ENCODE measurements around the gene LDLRAD4.
A peak's percentile ranks its signal among the peaks of the same experiment; 100 is the strongest.

LDLRAD4 gene

DNA sequence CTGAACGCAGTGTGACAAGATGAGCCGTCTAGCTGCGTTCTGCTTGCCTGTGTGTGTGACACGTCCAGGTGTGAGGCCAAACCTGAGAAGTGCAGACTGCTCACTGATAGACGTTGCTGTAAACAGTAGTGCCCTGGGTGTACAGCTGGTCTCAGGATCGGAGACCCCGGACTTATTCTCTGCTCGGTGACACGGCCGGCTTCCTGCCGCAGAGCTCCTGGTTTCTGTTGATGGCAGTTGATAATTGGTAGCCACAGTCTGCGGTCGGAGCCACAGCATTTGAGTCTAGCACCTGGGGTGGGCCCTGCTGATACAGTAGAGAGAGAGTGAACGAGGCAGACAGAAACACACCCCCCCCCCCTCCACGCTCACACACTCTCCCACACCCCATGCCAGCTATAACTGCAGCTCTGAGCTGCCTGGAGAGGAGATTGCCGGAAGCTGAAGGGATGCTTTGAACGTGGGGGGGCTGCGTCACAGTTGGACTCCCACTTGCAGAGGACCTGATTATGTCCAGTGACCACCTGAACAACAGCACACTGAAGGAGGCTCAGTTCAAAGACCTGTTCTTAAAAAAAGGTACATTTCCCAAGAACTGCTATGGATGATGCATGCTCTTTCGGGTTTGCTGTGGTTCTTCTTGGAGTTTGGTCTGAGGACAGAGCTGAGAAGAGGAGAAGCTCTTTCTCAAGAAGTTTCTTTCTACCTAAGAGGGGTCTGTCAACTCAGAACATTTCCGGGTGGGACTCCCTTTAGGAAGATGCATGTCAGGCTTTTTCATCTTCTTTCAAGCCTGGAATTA lies 393.8 kb downstream of the LDLRAD4 start:
- DNase-seq = peak; percentile 70

GRCh38 chr18:13613099-13613498 lies 394.5 kb downstream of the LDLRAD4 start:
- DNase-seq = no peak

DNA sequence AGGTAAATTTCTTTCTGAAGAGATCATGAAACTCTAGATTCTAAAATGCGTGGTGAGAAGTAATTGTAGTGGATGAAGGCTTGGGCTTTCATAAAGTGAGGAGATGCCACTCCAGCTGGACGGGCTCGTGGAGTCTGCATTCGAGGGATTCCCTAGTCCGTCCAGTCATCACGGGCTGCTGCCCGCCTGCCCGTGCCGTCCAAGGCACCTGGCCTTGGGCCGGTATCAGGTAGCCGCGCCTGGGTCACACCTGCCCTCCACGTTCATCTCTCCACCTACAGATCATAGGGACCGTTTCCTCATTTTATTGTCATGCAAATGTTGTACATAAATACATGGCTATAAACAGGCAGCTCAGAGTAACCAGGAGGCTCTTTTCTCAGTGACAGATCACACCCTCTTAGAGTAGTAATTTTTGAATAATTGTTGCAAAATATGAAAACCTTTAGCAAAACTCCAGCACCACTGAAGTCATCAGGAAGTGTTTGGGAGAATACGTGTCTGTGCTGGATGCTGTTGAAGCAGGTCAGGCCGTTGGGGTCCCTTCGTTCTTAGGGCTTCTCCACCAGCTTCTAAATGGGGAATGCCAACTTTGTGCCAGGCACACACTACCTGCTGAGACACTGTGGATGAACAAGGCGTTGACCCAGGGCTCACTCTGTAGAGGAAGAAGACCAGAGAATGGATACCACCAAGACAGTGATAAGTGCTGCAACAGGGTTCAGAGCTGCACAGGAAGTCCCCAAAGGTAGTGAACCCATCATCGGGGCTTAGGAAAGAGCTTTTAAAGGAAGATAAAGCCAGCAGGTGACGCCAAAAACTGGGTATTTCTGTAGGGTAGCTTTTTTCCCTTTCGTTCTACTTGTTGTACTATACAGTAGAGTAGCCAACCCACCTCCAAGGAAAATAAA lies 395.3 kb downstream of the LDLRAD4 start:
- no peak for DNase-seq

DNA sequence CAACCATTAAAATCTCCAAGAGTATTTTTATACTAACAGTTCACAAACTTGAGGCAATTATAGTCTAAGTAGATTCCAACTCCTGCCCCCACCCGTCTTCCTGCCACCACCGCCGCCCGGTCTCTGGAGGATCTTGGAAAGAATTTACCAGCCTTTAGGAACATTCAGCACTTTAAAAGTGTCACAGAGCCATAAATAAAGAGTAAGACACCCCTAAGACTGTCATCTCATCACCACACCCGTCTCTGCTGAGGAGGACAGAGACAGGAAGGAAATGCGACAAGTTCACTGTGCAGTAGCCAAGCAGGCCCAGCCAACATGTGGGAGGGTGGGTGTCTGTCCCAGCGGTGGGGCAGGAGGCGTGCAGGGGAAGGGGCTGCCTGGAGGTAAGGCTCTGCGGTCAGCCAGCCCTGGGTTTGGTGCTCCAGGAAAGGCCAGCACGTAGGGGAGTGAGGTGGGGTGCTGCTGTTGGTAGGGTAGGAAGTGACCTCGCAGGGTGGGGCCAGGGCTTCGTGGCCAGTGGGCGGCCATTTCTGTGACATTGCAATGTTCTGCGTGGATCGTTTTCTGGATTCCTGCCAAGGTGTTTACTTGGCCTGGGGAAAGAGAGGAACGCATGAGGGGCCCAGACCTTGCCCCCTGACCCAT lies 396.2 kb downstream of the LDLRAD4 start:
- peak; percentile 74 for DNase-seq

DNA sequence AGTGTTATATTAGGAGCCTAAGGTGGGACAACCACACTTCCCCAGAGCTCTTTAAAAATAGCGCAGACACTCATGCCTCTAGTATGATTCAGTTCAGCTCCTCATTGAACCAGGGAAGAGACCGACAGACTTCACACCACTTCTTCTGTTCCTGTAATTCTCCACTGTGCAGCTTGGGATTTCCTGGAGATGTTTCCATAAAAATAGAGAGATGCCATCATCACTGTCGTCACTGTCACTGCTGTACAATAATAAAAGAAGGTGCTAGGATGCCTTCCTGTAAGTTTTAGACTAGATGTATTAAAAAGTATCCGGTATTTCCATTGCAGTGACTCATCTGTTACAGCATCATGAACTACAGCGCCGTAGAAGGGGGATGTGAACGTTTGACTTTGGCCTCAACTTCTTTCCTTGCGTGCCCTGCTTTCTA lies 396.9 kb downstream of the LDLRAD4 start:
- peak; percentile 25 for DNase-seq

GRCh38 chr18:13616041-13616440 lies 397.5 kb downstream of the LDLRAD4 start:
- DNase-seq = no peak

DNA sequence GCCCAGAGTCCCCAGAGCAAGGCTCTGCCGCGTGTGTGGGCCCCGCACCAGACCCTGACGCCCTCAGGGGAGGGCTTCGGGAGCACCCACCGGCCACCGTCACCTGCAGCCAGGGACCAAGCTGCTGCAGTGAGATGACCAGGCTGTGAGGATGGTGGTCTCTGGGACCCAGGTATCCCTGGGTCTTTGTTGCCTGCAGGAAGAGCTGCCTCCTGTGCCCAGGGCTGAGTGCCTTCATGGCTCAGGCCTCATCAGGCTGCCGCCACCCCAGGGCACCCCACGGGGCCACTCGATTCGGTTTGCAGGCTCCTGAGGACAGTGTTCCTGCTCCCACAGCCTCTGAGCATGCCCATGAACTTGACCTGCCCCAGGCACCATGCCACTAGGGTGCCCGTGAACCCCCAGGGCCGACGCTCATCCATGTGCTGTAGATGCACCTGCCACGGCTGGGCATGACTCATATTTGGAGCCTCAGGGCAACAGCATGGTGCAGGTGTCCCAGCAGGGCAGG lies 398.0 kb downstream of the LDLRAD4 start:
- no peak for DNase-seq

DNA sequence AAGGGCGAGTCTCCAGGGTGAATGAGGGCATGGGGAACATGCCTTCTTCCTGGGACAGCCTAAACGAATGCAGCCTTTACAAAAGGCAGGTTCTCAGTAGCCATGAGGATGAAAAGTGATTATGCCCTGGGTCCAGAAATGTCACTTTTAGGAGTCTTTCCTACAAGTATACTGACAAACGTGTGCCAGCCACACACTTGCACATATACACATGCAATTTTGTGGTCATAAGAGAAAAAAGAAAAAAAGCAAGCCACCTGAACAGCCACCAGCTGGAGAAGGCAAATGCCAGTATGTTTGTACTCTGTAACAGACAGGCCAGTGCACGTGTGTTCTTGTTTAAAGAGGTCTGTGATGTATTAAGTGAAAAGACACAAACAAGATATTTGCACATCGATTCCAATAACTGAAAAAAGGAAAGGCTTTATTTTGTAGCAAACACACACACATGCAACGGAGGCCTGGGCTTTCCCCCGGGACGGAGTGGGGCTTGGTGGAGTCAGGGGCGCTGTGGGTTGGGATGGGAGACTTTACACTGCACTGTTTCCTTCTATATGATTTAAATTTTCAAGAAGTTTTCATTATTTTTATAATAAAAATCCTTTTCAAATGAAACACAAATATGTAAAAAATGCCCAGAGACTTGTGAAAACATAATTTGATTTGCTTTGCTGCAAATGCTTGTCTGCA lies 399.4 kb downstream of the LDLRAD4 start:
- no peak for DNase-seq

- no peak for DNase-seq
Observed at GRCh38 chr18:13618760-13619438, 400.3 kb downstream of the LDLRAD4 start.

- DNase-seq = no peak
Observed at GRCh38 chr18:13619505-13620205, 401.1 kb downstream of the LDLRAD4 start.

- DNase-seq = no peak
Observed at GRCh38 chr18:13620206-13620672, 401.7 kb downstream of the LDLRAD4 start.

- no peak for DNase-seq
Observed at GRCh38 chr18:13620818-13621445, 402.4 kb downstream of the LDLRAD4 start.

GRCh38 chr18:13621446-13621849 lies 402.9 kb downstream of the LDLRAD4 start:
- no peak for DNase-seq

DNA sequence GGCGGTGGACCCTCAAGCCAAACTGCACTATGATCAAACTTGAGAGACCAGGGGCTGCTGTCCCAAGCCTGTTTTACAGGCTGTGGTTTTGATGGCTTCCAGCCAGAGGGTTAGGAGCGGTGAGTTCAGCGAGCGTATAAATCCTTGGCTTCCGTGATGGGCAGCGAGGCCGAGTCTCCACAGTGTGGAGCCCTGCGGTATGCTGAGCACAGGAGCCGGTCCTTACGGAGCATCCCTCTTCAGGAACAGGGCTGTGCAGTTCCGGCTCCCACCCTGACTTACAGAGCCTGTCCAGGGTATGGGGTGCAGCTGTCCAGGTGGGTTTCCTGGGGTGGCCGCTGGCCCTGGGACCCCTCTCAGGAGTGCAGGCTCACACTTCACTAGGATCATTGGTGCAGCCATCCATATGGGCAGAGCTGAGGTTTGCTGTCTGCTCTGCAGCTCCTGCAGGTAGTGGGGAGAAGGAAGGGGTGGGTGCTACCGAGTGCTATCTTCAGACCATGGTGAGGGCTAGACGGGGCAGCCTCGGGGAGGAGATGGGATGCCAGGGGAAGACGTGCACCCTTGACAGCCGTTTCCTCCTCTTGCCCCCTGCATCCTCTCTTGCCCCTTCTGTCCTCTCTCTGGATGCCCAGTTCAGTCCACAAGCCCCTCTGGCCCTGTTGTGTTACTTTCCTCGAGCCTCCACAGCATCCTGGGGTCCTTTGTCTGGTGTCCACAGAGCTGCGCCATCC lies 403.5 kb downstream of the LDLRAD4 start:
- DNase-seq = no peak

DNA sequence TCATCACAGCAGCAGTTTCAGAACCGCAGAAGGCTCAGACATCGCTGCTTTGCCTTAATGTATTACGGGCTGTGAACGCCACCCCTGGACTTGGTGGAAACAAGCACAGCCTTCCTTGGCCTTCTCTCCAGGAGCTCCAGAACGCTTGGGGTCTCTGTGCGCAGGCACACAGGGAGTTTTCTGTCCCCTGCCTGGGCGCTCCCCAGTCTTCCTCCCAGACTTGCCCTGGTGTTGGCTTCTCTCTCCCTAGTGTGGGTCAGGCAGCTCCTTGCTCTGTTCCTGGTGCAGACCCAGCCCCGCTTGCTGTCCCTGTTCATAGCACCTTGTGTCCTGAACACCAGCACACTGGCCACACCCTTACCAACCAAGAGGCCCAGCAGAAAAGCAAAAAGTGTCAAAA lies 404.2 kb downstream of the LDLRAD4 start:
- no peak for DNase-seq

DNA sequence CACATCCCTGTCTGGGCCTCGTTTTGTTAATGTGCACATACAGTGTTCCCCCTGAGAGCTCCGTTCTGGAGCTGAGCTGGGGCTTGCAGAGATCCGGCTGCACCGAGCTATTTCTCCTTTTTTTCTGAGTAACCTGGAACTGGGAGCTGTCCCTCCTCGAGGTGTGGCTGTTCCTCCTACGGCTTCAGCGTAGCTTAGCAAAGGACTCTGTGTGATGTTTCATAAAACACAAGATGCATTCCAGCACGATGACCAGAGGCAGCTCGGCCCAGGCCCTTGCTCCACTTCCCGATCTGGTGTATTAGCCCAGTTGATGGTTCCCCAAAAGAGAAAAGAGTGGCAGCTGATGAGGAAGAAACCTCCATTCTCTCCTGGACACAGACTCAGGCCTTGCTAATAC lies 404.8 kb downstream of the LDLRAD4 start:
- DNase-seq = no peak

- no peak for DNase-seq
Observed at GRCh38 chr18:13623871-13624270, 405.3 kb downstream of the LDLRAD4 start.

DNA sequence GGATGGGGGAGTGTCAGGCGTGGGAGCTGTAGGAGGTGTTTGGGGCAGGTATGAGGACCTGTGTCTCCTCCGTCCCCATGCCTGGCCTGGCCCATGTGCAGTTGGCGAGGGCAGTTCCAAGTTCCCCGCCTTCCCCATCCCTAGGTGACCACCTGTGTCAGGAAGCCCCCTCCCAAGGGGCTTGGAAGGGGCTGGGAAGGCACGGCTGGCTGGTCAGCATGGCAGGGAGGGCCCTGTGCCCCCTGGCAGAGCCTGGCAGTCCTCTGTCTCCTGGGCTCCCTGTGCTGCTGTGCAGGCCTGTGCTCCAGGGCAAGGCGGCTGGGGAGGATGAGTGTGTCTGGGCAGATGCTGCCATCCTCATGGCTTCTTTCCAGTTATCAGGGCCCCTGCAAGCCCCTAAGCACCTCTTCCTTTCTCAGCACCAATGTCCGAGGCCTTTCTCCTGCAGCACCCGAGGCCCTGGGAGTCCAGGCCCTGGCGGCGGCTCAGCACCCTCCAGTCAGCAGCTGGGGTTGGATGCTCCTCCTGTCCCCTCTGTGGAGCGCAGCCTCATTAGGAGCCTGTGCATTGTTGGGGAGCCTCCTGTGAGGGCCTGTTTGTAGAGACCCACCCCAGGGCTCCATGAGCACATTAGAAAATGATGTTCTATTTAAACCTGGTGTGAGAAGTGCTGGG lies 406.1 kb downstream of the LDLRAD4 start:
- no peak for DNase-seq

DNA sequence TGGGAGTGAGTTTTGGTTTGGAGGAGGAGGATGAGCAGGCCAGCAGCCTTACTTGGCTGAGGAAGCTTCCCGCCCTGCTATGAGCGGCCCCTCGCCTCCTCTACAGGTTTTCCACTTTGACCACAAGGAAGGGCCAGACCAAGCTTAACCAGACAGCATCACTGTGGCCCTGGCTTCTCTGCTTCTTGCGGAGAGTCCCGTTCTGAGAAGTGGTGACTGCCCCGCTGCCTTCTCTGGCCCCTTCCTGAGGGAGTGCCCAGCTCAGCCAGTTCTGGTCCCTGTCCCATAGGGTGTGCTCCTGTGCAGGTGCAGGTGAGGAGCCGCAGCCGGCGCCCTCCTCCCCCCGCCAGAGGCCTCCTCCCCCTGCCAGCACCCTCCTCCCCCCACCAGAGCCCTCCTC lies 406.8 kb downstream of the LDLRAD4 start:
- DNase-seq = no peak

Measured in GDM1 (cell line).